GM12873 (cell line): ENCODE data around the gene MUC4.

ENCODE experiments used
- CTCF ChIP-seq: IDR thresholded peaks from 2 replicates; pipeline ENCODE4 v1.5.1; 2012; ENCODE audit warnings: low read depth, mild to moderate bottlenecking, moderate library complexity, low read length, control low read depth; ENCODE audit not compliant: insufficient read depth; ENCODE audit errors: missing control alignments

MUC4 gene

DNA sequence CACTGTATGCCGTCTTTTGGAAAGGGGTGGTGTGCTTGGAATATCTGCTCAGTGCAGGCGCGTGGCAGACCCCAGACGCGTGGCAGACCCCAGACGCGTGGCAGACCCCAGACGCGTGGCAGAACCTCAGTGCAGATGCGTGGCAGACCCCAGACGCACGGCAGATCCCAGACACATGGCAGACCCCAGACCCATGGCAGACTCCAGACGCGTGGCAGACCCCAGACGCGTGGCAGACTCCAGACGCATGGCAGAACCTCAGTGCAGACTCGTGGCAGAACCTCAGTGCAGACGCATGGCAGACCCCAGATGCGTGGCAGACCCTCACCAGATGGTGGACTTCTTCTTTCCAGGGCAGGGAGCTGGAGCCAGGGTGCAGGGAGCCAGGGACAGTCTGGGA lies 637 bp upstream of the MUC4 start:
- TF ChIP-seq CTCF: no peak

- TF ChIP-seq CTCF: no peak
Measured at GRCh38 chr3:195810455-195810845, 1.3 kb downstream of the MUC4 start.

GRCh38 chr3:195809796-195810454 lies 1.8 kb downstream of the MUC4 start:
- TF ChIP-seq CTCF: no peak

DNA sequence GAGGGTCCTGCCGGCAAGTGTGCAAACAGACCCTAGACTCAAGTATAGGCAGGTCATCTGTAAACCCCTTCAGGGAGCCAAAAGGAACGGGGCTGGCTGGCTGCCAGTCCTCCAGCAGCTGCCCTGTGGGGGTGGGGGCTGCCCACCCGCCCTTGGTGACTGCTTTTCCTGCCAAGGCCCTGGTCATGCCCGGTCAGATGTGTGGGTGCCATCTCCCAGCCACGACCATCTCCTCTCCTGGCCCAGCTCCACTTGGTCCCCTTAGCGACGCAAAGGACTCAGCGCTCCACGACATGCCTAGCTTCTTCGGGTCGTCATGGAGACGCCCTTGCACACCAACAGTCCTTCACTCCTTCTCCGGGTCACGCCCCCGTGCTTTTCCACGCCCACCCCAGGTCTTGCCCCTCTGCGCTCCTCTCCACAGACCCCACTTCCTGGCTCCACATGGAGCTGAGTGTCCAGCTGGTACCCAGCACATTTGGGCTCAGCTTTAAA lies 2.4 kb downstream of the MUC4 start:
- TF ChIP-seq CTCF: no peak

GRCh38 chr3:195808741-195809290 lies 2.9 kb downstream of the MUC4 start:
- no peak for TF ChIP-seq CTCF

DNA sequence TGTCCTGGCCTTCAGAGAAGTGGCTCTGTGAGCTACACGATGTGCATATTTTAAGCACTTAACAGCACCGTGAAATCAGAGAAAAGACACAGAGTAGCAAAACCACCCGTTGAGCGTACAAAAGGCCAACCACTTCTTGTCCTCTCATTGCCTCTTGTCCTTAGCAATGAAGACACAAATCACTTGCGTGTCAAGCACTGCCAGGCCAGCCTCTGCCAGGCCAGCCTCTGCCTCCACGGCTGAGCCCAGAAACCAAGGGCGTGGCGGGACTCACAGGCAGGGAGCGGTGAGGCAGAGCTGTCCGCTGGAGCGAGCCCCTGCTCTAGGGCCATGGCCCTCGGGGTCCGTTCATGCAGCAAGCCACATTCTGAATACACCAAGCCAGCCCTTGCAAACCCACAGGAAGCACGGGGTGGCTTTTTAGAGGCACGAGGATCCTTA lies 4.0 kb downstream of the MUC4 start:
- TF ChIP-seq CTCF: no peak

DNA sequence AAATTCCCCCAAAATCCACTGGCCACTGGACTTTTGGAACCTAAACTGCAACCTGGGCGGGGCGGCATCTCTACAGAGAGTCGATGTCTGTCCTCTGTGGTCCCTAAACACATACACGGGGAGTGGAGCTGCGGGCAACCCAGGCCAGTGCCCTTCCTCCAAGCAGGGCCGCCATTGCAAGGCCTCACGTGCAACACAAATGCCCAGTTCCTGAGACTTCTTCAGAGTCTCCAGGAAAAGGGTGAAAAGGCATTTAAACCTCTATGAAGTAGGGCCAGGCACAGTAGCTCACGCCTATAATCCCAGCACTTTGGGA lies 4.9 kb downstream of the MUC4 start:
- no peak for TF ChIP-seq CTCF
